Hippocampal formation (tissue), 2 donors: Measurements from ENCODE around the gene REEP1.
"Not testable (repeated sequence)": the region's sequence is repeated elsewhere in the genome, so short reads cannot be mapped to it uniquely, and the experiment has no call there.

ENCODE experiments used
- DNase-seq, 2 donors: peaks; one replicate each; lab custom pipeline; 2025; lab: John Stamatoyannopoulos, UW

Gene REEP1

GRCh38 chr2:86224645-86225355, 112.6 kb downstream of the REEP1 start:
- no peak for DNase-seq

- no peak for DNase-seq
These were observed 113.4 kb downstream of the REEP1 start for GRCh38 chr2:86223927-86224560.

GRCh38 chr2:86223140-86223926, 114.1 kb downstream of the REEP1 start:
- DNase-seq: peak; percentile 52 to 63

- peak; percentile 21 to 51 for DNase-seq
These were observed 116.3 kb downstream of the REEP1 start for GRCh38 chr2:86221066-86221684.

- no peak for DNase-seq
These were observed 117.5 kb downstream of the REEP1 start for GRCh38 chr2:86219896-86220295.

- DNase-seq: no peak
These were observed 119.3 kb downstream of the REEP1 start for GRCh38 chr2:86218124-86218523.

- no peak for DNase-seq
These were observed 120.6 kb downstream of the REEP1 start for GRCh38 chr2:86216575-86217555.

- no peak for DNase-seq
These were observed 123.0 kb downstream of the REEP1 start for GRCh38 chr2:86214503-86214832.

GRCh38 chr2:86213699-86214502, 123.5 kb downstream of the REEP1 start:
- no peak for DNase-seq

- no peak for DNase-seq
These were observed 124.4 kb downstream of the REEP1 start for GRCh38 chr2:86213056-86213455.

GRCh38 chr2:86211796-86212188, 125.6 kb downstream of the REEP1 start:
- DNase-seq: no peak

- DNase-seq: no peak
These were observed 126.2 kb downstream of the REEP1 start for GRCh38 chr2:86211033-86211795.

GRCh38 chr2:86204458-86204857, 133.0 kb downstream of the REEP1 start:
- no peak for DNase-seq

- no peak for DNase-seq
These were observed 133.8 kb downstream of the REEP1 start for GRCh38 chr2:86203614-86204013.

GRCh38 chr2:86202702-86203101, 134.7 kb downstream of the REEP1 start:
- no peak for DNase-seq

GRCh38 chr2:86202336-86202692, 135.1 kb downstream of the REEP1 start:
- DNase-seq: no peak

- peak in 1 of 2 donors; percentile 48 for DNase-seq
These were observed 135.6 kb downstream of the REEP1 start for GRCh38 chr2:86201671-86202335.

- not testable (repeated sequence) for DNase-seq
These were observed 136.9 kb downstream of the REEP1 start for GRCh38 chr2:86200564-86200963.

- DNase-seq: no peak
These were observed 137.6 kb downstream of the REEP1 start for GRCh38 chr2:86199834-86200177.
